ENCODE results near the gene GNPNAT1. TPM values are rescaled to one million over a fixed set of nuclear protein-coding genes. Genes with fewer than 3 reads are reported as not detected.

The GNPNAT1 gene
- 12.8 and 15.2 TPM in 2 replicates for total RNA-seq (2014; rRNA removed; shearing (Covaris generic))

GRCh38 chr14:52791223-52792096 lies at the start of gene GNPNAT1:
Gene GNPNAT1 (minus strand): TSS chr14:52791607. CDS start chr14:52784650, 6,957 bp downstream.

GRCh38 chr14:52729925-52730708 lies 61.3 kb downstream of the GNPNAT1 start, which contains the start of gene STYX:
Gene STYX (plus strand): TSS chr14:52730166. CDS start chr14:52730475, 309 bp downstream.

Small RNA genes within 50 kb of the gene (small RNA-seq; reads per million reads assigned to genes)
- gene AL139317.2: not detected

Other genes with a start within 250 kb of the GNPNAT1 start
- gene TXNDC16, start 239.1 kb downstream of the GNPNAT1 start, total RNA-seq (2014; rRNA removed; shearing (Covaris generic)): 1.4 and 2.8 TPM in 2 replicates
- not detected in 2 replicates for gene GPR137C, start 238.8 kb downstream of the GNPNAT1 start, total RNA-seq (2014; rRNA removed; shearing (Covaris generic))
- 50.1 and 67.8 TPM in 2 replicates for gene ERO1A, start 96.0 kb downstream of the GNPNAT1 start, total RNA-seq (2014; rRNA removed; shearing (Covaris generic))
- gene PSMC6, start 84.4 kb downstream of the GNPNAT1 start, total RNA-seq (2014; rRNA removed; shearing (Covaris generic)): 69.5 and 102 TPM in 2 replicates
- gene STYX, start 61.4 kb downstream of the GNPNAT1 start, total RNA-seq (2014; rRNA removed; shearing (Covaris generic)): 4.3 and 4.4 TPM in 2 replicates
- gene FERMT2, start 159.4 kb upstream of the GNPNAT1 start, total RNA-seq (2014; rRNA removed; shearing (Covaris generic)): 20.3 and 20.5 TPM in 2 replicates

Data from A375 (cell line).